Neural progenitor cell (in vitro differentiated cells): ENCODE data around the gene ADAMTS18. TPM values are rescaled to one million over a fixed set of nuclear protein-coding genes. Genes with fewer than 3 reads are reported as not detected.

Experiments used
- DNase-seq: peaks from one replicate; pipeline ENCODE4 v3.0.0-alpha.2; 2016; ENCODE audit warnings: low spot score
- H2AFZ ChIP-seq: fragments of 200-600 bp; sonication (generic); replicated peaks from 2 replicates; pipeline ENCODE4 v1.6.1; 2016; ENCODE audit warnings: antibody characterized with exemption
- H3F3A ChIP-seq: fragments of 200-600 bp; sonication (generic); 2 replicates; pipeline ENCODE4 v1.6.1; 2016; ENCODE audit warnings: antibody characterized with exemption, low read depth
- H3K27ac ChIP-seq: fragments of 200-600 bp; sonication (generic); 2 replicates; pipeline ENCODE4 v1.5.1; 2016; ENCODE audit warnings: mild to moderate bottlenecking
- H3K27me3 ChIP-seq: fragments of 200-600 bp; sonication (generic); 2 replicates; pipeline ENCODE4 v1.6.1; 2016; ENCODE audit warnings: mild to moderate bottlenecking, moderate library complexity
- H3K36me3 ChIP-seq: fragments of 200-600 bp; sonication (generic); 2 replicates; pipeline ENCODE4 v1.5.1; 2016
- H3K4me1 ChIP-seq: fragments of 200-600 bp; sonication (generic); 2 replicates; pipeline ENCODE4 v1.6.1; 2016; ENCODE audit warnings: mixed run types
- H3K4me2 ChIP-seq: fragments of 200-600 bp; sonication (generic); 2 replicates; pipeline ENCODE4 v1.6.1; 2016
- H3K4me3 ChIP-seq: fragments of 200-600 bp; sonication (generic); 2 replicates; pipeline ENCODE4 v1.5.1; 2016
- H3K79me2 ChIP-seq: fragments of 200-600 bp; sonication (generic); 2 replicates; pipeline ENCODE4 v1.6.1; 2016; ENCODE audit warnings: low read depth
- H3K9ac ChIP-seq: fragments of 200-600 bp; sonication (generic); 2 replicates; pipeline ENCODE4 v1.6.1; 2016
- H3K9me3 ChIP-seq: fragments of 200-600 bp; sonication (generic); 2 replicates; pipeline ENCODE4 v1.5.1; 2016; ENCODE audit warnings: low read depth
- H4K20me1 ChIP-seq: fragments of 200-600 bp; sonication (generic); 2 replicates; pipeline ENCODE4 v1.6.1; 2016; ENCODE audit warnings: low read depth
- H3K27ac Mint-ChIP-seq: 3 replicates; pipeline ENCODE4 v1.8.0; 2021; ENCODE audit warnings: mixed read lengths
- H3K27me3 Mint-ChIP-seq: 2 replicates; pipeline ENCODE4 v1.8.0; 2022; ENCODE audit warnings: low read depth, mild to moderate bottlenecking, inconsistent platforms, moderate library complexity, mixed read lengths; ENCODE audit not compliant: insufficient read depth
- H3K36me3 Mint-ChIP-seq: 3 replicates; pipeline ENCODE4 v1.8.0; 2021; ENCODE audit warnings: mixed read lengths
- H3K4me1 Mint-ChIP-seq: 3 replicates; pipeline ENCODE4 v1.8.0; 2021; ENCODE audit warnings: mixed read lengths
- H3K4me3 Mint-ChIP-seq: 3 replicates; pipeline ENCODE4 v1.8.0; 2021; ENCODE audit warnings: mild to moderate bottlenecking, moderate library complexity, mixed read lengths
- H3K9me3 Mint-ChIP-seq: 3 replicates; pipeline ENCODE4 v1.8.0; 2020; ENCODE audit warnings: mixed read lengths
- CTCF ChIP-seq: fragments of 200-600 bp; sonication (generic); IDR thresholded peaks from 2 replicates; pipeline ENCODE4 v1.5.1; 2017; ENCODE audit warnings: antibody characterized with exemption, mild to moderate bottlenecking
- EZH2 ChIP-seq: fragments of 200-600 bp; sonication (generic); IDR thresholded peaks from 2 replicates; pipeline ENCODE4 v1.6.1; 2017; ENCODE audit warnings: antibody characterized with exemption, mild to moderate bottlenecking, moderate library complexity
- EZH2phosphoT487 ChIP-seq: fragments of 200-600 bp; sonication (generic); IDR thresholded peaks from 2 replicates; pipeline ENCODE4 v1.6.1; 2017; ENCODE audit warnings: antibody characterized with exemption
- total RNA-seq: library from RNA; depleted of rRNA; stranded (reverse); fragments of >200 nt; gene quantifications from 2 replicates; pipeline ENCODE4 v1.2.3, GENCODE V29; 2015; ENCODE audit warnings: low replicate concordance

The ADAMTS18 gene
- total RNA-seq, 1 donor from 2014 or later: 1.9 TPM

- Mint-ChIP-seq H3K4me3 (no peak overlapping the region), H3K4me1 (peaks cover 8% of the 10 kb centered on the region), H3K27me3 (no peaks in the 10 kb centered on the region), H3K9me3 (no peaks in the 10 kb centered on the region), H3K36me3 (no peaks in the 10 kb centered on the region), H3K27ac (no peak overlapping the region)
- TF ChIP-seq EZH2: no peak
- no peak for TF ChIP-seq EZH2phosphoT487
- no peak for TF ChIP-seq CTCF
- H3K79me2 ChIP-seq: no peaks in the 10 kb centered on the region
- H3K4me3 ChIP-seq: no peak overlapping the region
- no peak for DNase-seq
- H3K36me3 ChIP-seq: no peaks in the 10 kb centered on the region
- no peaks in the 10 kb centered on the region for H3K4me1 ChIP-seq
- no peaks in the 10 kb centered on the region for H3K27me3 ChIP-seq
- H3K27ac ChIP-seq: no peak overlapping the region
- no peak overlapping the region for H2AFZ ChIP-seq
- no peak overlapping the region for H3K9ac ChIP-seq
- H3F3A ChIP-seq: no peaks in the 10 kb centered on the region
- no peaks in the 10 kb centered on the region for H4K20me1 ChIP-seq
- H3K4me2 ChIP-seq: no peak overlapping the region
- no peaks in the 10 kb centered on the region for H3K9me3 ChIP-seq
These were observed 127.2 kb downstream of the ADAMTS18 start for GRCh38 chr16:77307426-77308162.

- Histone ChIP-seq H3K27ac (no peak overlapping the region), H3F3A (no peaks in the 10 kb centered on the region), H3K9me3 (no peaks in the 10 kb centered on the region), H3K79me2 (no peaks in the 10 kb centered on the region), H4K20me1 (no peaks in the 10 kb centered on the region), H3K9ac (no peak overlapping the region), H3K4me1 (no peaks in the 10 kb centered on the region), H2AFZ (no peak overlapping the region), H3K27me3 (no peaks in the 10 kb centered on the region), H3K4me3 (no peak overlapping the region), H3K36me3 (no peaks in the 10 kb centered on the region), H3K4me2 (no peak overlapping the region)
- no peak overlapping the region for H3K27ac Mint-ChIP-seq
- H3K27me3 Mint-ChIP-seq: no peaks in the 10 kb centered on the region
- DNase-seq: no peak
- no peak overlapping the region for H3K4me3 Mint-ChIP-seq
- H3K9me3 Mint-ChIP-seq: no peaks in the 10 kb centered on the region
- H3K4me1 Mint-ChIP-seq: peaks cover 8% of the 10 kb centered on the region
- no peak for TF ChIP-seq CTCF
- TF ChIP-seq EZH2: no peak
- TF ChIP-seq EZH2phosphoT487: no peak
- no peaks in the 10 kb centered on the region for H3K36me3 Mint-ChIP-seq
These were observed 128.8 kb downstream of the ADAMTS18 start for GRCh38 chr16:77306075-77306474.

GRCh38 chr16:77304877-77305276 lies 130.0 kb downstream of the ADAMTS18 start:
- Histone ChIP-seq H3K36me3 (no peaks in the 10 kb centered on the region), H3K79me2 (no peaks in the 10 kb centered on the region), H3K27me3 (no peaks in the 10 kb centered on the region), H3K9ac (no peak overlapping the region), H4K20me1 (no peaks in the 10 kb centered on the region), H3K4me2 (no peak overlapping the region), H3K4me1 (no peaks in the 10 kb centered on the region), H3F3A (no peaks in the 10 kb centered on the region), H2AFZ (no peak overlapping the region), H3K4me3 (no peak overlapping the region), H3K27ac (no peak overlapping the region), H3K9me3 (no peaks in the 10 kb centered on the region)
- Mint-ChIP-seq H3K27me3 (no peaks in the 10 kb centered on the region), H3K9me3 (no peaks in the 10 kb centered on the region), H3K4me3 (no peak overlapping the region), H3K36me3 (no peaks in the 10 kb centered on the region), H3K27ac (no peak overlapping the region), H3K4me1 (peaks cover 8% of the 10 kb centered on the region)
- TF ChIP-seq EZH2 (no peak), EZH2phosphoT487 (no peak), CTCF (no peak)
- no peak for DNase-seq
